Esophagus squamous epithelium (tissue), 5 donors: ENCODE results near the gene NSMCE3. TPM values are rescaled to one million over a fixed set of nuclear protein-coding genes. Genes with fewer than 3 reads are reported as not detected.

Source experiments
- DNase-seq: peaks from one replicate; lab custom pipeline; 2025; lab: John Stamatoyannopoulos, UW
- H3K27ac ChIP-seq, 4 donors: fragments of 200-600 bp; sonication (generic); one replicate each; pipeline ENCODE4 v1.5.1; 2016 to 2019; ENCODE audit warnings: mild to moderate bottlenecking in 1 of 4
- H3K27me3 ChIP-seq, 4 donors: fragments of 200-600 bp; sonication (generic); 1 replicate in 3 of 4; 2 replicates in 1 of 4; pipeline versions ENCODE4 v1.5.1 to v1.6.0; 2017 to 2021; ENCODE audit warnings: antibody characterized with exemption in 1 of 4
- H3K36me3 ChIP-seq, 3 donors: fragments of 200-600 bp; sonication (generic); one replicate each; pipeline ENCODE4 v1.5.1; 2016 to 2019
- H3K4me1 ChIP-seq, 3 donors: fragments of 200-600 bp; sonication (generic); one replicate each; pipeline ENCODE4 v1.5.1; 2017 to 2019
- H3K4me3 ChIP-seq, 4 donors: fragments of 200-600 bp; sonication (generic); 1 replicate in 3 of 4; 2 replicates in 1 of 4; pipeline ENCODE4 v1.5.1; 2016 to 2019; ENCODE audit warnings: mild to moderate bottlenecking in 2 of 4, moderate library complexity in 1 of 4
- H3K9me3 ChIP-seq, 3 donors: fragments of 200-600 bp; sonication (generic); one replicate each; pipeline ENCODE4 v1.5.1; 2016 to 2019
- POLR2A ChIP-seq, 4 donors: fragments of 450-650 bp; IDR thresholded peaks; one replicate each; pipeline ENCODE4 v1.6.1; 2017; ENCODE audit warnings: antibody characterized with exemption in 4 of 4, mild to moderate bottlenecking in 4 of 4, moderate library complexity in 3 of 4
- WGBS, 2 donors: methylation state at CpG; one replicate each; pipeline ENCODE4 v1.1.5; 2018; 5-methylcytosine and 5-hydroxymethylcytosine counted together
- intact Hi-C: fragments of 100-400 bp; cut with DNase I; formaldehyde crosslinking; loops from one replicate; pipeline ENCODE4 v1.15.0; 2022
- small RNA-seq, 4 donors: library from RNA; depleted of rRNA; stranded (forward); fragments of <200 nt; gene quantifications; one replicate each; pipeline ENCODE3, GENCODE V24; 2016
- total RNA-seq, 4 donors: library from RNA; depleted of rRNA; stranded (reverse); fragments of >200 nt; gene quantifications; one replicate each; pipeline ENCODE4 v1.1.0, GENCODE V29; 2016
- TF ChIP-seq, protein P1 (sequence below), 6 experiments: fragments of 450-650 bp in 4 of 6; fragments of 200-600 bp in 2 of 6; sonication (generic) in 2 of 6; IDR thresholded peaks; one replicate each; pipeline ENCODE4 v1.5.1; 2016 to 2019; ENCODE audit warnings: antibody characterized with exemption in 6 of 6, mild to moderate bottlenecking in 4 of 6, moderate library complexity in 4 of 6
- donor health status: DM: yes; HTN: yes; CAD: no.

Gene NSMCE3
- total RNA-seq, 4 donors from 2014 or later, result 4.0 to 9.6 (median 5.5) TPM

DNA sequence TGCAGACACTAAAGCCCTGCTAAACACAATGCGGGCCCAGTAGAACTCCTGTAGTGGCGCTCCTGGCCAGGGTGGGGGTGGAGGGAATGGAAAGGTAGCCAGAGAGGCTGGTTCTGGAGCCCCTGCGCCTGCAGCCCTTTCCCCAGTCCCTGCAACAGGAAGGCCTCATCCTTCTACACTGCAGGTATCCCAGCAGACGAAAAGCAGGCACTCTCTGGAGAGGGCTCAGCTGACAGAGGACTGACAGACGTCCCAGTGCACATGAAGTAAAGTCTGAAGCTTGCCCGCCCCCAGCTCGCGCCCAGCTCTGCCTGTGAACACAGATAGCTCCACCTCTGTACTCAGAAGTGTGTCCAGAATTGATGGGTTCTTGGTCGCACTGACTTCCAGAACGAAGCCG lies 46.0 kb downstream of the NSMCE3 start:
- no peak for TF ChIP-seq POLR2A (IDR thresholded peaks at IDR 0.05)
- TF ChIP-seq, protein P1, sequence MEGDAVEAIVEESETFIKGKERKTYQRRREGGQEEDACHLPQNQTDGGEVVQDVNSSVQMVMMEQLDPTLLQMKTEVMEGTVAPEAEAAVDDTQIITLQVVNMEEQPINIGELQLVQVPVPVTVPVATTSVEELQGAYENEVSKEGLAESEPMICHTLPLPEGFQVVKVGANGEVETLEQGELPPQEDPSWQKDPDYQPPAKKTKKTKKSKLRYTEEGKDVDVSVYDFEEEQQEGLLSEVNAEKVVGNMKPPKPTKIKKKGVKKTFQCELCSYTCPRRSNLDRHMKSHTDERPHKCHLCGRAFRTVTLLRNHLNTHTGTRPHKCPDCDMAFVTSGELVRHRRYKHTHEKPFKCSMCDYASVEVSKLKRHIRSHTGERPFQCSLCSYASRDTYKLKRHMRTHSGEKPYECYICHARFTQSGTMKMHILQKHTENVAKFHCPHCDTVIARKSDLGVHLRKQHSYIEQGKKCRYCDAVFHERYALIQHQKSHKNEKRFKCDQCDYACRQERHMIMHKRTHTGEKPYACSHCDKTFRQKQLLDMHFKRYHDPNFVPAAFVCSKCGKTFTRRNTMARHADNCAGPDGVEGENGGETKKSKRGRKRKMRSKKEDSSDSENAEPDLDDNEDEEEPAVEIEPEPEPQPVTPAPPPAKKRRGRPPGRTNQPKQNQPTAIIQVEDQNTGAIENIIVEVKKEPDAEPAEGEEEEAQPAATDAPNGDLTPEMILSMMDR (IDR thresholded peaks at IDR 0.05), result no peak
- 94 to 100% methylated on average over 3 of the region's 11 CpGs for WGBS, 2 donors
- H3K4me3 ChIP-seq, result no peak overlapping the region
- intact Hi-C loops, result no loop called here
- no peaks in the 10 kb centered on the region for H3K4me1 ChIP-seq
- no peak for DNase-seq
- H3K27me3 ChIP-seq, result peaks cover 0 to 21% (median 0%) of the 10 kb centered on the region in 4 donors
- H3K9me3 ChIP-seq, result no peaks in the 10 kb centered on the region
- no peak overlapping the region for H3K27ac ChIP-seq
- no peaks in the 10 kb centered on the region for H3K36me3 ChIP-seq

DNA sequence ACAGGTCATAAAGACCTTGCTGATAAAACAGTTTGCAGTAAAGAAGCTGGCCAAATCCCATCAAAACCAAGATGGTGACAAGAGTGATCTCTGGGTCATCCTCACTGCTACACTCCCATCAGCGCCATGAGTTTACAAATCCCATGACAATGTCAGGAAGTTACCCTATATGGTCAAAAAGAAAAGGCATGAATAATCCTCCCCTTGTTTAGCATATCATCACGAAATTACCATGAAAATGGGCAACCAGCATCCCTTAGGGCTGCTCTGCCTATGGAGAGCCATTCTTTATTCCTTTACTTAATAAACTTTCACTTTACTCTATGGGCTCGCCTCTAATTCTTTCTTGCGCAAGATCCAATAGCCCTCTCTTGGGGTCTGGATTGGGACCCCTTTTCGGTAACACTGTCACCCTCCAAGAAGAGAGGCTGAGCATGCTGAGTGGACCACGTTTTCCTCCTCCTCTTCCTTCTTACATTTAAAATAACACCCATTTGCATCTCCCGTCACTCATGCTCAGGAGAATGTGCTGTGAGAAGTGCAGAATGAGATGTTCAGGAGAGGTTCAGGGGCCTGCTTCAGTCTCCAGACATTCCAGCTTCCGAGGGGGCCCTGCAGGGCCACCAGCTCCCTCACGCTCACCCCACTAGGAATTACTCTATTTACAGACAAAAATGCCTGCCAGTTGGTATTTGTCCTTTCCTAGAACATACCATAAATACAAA lies 47.3 kb downstream of the NSMCE3 start:
- WGBS, 2 donors, result 62 to 66% methylated on average over 8 of the region's 9 CpGs
- no peaks in the 10 kb centered on the region for H3K9me3 ChIP-seq
- TF ChIP-seq POLR2A (IDR thresholded peaks at IDR 0.05), result no peak
- TF ChIP-seq, protein P1 (IDR thresholded peaks at IDR 0.05), result no peak
- H3K27me3 ChIP-seq, result peaks cover 0 to 22% (median 0%) of the 10 kb centered on the region in 4 donors
- no peak overlapping the region for H3K4me3 ChIP-seq
- no peaks in the 10 kb centered on the region for H3K4me1 ChIP-seq
- no peak for DNase-seq
- intact Hi-C loops, result no loop called here
- no peaks in the 10 kb centered on the region for H3K36me3 ChIP-seq
- no peak overlapping the region for H3K27ac ChIP-seq

DNA sequence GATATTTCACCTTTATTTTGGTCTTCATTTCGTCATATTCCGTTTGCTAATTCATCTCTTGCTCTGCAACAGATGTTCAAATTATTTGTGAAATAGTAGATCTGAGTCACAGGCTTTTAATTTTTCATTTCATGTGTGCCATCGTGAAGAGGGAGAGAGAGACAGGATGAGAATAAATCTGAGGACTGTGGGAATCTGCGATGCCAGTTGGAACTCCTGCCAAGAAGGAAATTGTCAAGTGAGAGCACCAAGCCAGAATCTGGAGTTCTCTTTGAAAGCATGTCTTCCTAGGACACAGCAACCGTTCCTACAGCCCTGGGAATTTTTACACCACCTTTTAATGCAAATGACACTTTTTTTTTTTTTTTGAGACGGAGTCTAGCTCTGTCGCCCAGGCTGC lies 48.8 kb downstream of the NSMCE3 start:
- peaks cover 0 to 15% (median 0%) of the 10 kb centered on the region in 4 donors for H3K27me3 ChIP-seq
- no peak overlapping the region for H3K4me3 ChIP-seq
- no peaks in the 10 kb centered on the region for H3K4me1 ChIP-seq
- H3K27ac ChIP-seq, result no peak overlapping the region
- WGBS, 2 donors, result 61 to 62% methylated on average over 7 of the region's 7 CpGs
- H3K36me3 ChIP-seq, result no peaks in the 10 kb centered on the region
- no peaks in the 10 kb centered on the region for H3K9me3 ChIP-seq
- DNase-seq, result no peak
- TF ChIP-seq, protein P1 (IDR thresholded peaks at IDR 0.05), result no peak
- no peak for TF ChIP-seq POLR2A (IDR thresholded peaks at IDR 0.05)
- intact Hi-C loops, result no loop called here

DNA sequence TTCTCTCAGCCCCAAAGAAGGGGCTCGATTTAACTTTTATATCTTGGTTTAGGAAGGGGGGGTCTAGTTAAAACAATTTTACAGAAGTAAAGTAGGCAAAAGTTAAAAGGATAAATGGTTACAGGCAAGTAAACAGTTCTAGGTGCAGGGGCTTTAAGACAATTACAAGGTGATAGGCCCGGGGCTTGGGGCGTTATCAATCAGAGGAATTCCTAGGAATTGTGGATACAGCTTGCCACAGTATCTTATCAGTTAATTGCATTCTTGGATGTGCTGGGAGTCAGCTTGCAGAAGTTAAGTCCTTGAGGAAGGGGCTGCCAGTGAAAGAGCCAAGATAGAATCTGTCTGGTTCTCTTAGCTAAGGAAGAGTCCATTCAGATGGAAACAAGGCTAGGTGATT lies 52.7 kb downstream of the NSMCE3 start:
- intact Hi-C loops, result no loop called here
- no peak for DNase-seq
- Histone ChIP-seq H3K4me1 (no peaks in the 10 kb centered on the region), H3K36me3 (no peaks in the 10 kb centered on the region), H3K4me3 (no peak overlapping the region), H3K27ac (no peak overlapping the region), H3K9me3 (no peaks in the 10 kb centered on the region), H3K27me3 (peaks cover 0 to 4% (median 0%) of the 10 kb centered on the region in 4 donors)
- TF ChIP-seq POLR2A (IDR thresholded peaks at IDR 0.05), result no peak
- TF ChIP-seq, protein P1 (IDR thresholded peaks at IDR 0.05), result no peak
- 17 to 23% methylated on average over 3 of the region's 3 CpGs for WGBS, 2 donors

Small RNA genes lying within 50 kb of the gene (small RNA-seq; reads per million reads assigned to genes)
- 0 reads per million in 4 donors for gene RF00201
